NOMO-1 (cell line): Measurements from ENCODE around the gene CALHM3.
"Not testable (repeated sequence)": the region's sequence is repeated elsewhere in the genome, so short reads cannot be mapped to it uniquely, and the experiment has no call there.

Experiments
- DNase-seq, 2 experiments: peaks; one replicate each; lab custom pipeline; 2025; ENCODE audit not compliant: unreplicated experiment in 2 of 2; lab: John Stamatoyannopoulos, UW

The CALHM3 gene

GRCh38 chr10:103502849-103503660 is 24.0 kb upstream of the CALHM3 start:
- DNase-seq, result no peak

- no peak for DNase-seq
Observed at GRCh38 chr10:103501186-103501585, 22.1 kb upstream of the CALHM3 start.

GRCh38 chr10:103500481-103500880 is 21.4 kb upstream of the CALHM3 start:
- DNase-seq, result no peak

- DNase-seq, result no peak
Observed at GRCh38 chr10:103499881-103500280, 20.8 kb upstream of the CALHM3 start.

- no peak for DNase-seq
Observed at GRCh38 chr10:103498936-103499638, 20.0 kb upstream of the CALHM3 start.

GRCh38 chr10:103497161-103497915 is 18.3 kb upstream of the CALHM3 start:
- no peak for DNase-seq

GRCh38 chr10:103495321-103495720 is 16.3 kb upstream of the CALHM3 start:
- no peak for DNase-seq

GRCh38 chr10:103493916-103494877 is 15.2 kb upstream of the CALHM3 start:
- DNase-seq, result no peak

GRCh38 chr10:103493362-103493915 is 14.4 kb upstream of the CALHM3 start, which contains the start of gene NEURL1:
NEURL1 (plus strand) TSS chr10:103493705; CDS start chr10:103494388, 683 bp downstream.
- no peak for DNase-seq

GRCh38 chr10:103492655-103493261 is 13.7 kb upstream of the CALHM3 start:
- DNase-seq, result no peak

GRCh38 chr10:103491729-103492364 is 12.8 kb upstream of the CALHM3 start:
- no peak for DNase-seq

- no peak for DNase-seq
Observed at GRCh38 chr10:103490986-103491314, 11.9 kb upstream of the CALHM3 start.

GRCh38 chr10:103487410-103487708 is 8.3 kb upstream of the CALHM3 start:
- no peak for DNase-seq

- DNase-seq, result not testable (repeated sequence)
Observed at GRCh38 chr10:103486635-103487409, 7.8 kb upstream of the CALHM3 start.

GRCh38 chr10:103481974-103482531 is 3.0 kb upstream of the CALHM3 start:
- peak; percentile 63 to 84 for DNase-seq

GRCh38 chr10:103480521-103480920 is 1.5 kb upstream of the CALHM3 start:
- DNase-seq, result no peak

GRCh38 chr10:103478671-103479070 is 369 bp downstream of the CALHM3 start:
- DNase-seq, result no peak
